ENCODE measurements around the gene NR2F6. TPM values are rescaled to one million over a fixed set of nuclear protein-coding genes. Genes with fewer than 3 reads are reported as not detected.

The NR2F6 gene
- total and polyA plus RNA-seq, 2 experiments from 2014 or later: 64.0 to 209 TPM

GRCh38 chr19:17289489-17289888 is 43.8 kb upstream of the NR2F6 start (continued):
- no peak for TF ChIP-seq CTCF (conservative IDR thresholded peaks at IDR 0.05; ENCODE audit: low read depth in 2 of 2)

- H3K4me1 ChIP-seq (ENCODE audit: insufficient read depth): no peaks in the 10 kb centered on the region
- no peaks in the 10 kb centered on the region for H3K79me2 ChIP-seq (replicated peaks; ENCODE audit: insufficient read depth)
- DNase-seq (ENCODE audit: low spot score) (no peak), ATAC-seq (no peak)
- H3K9me3 Mint-ChIP-seq: no peaks in the 10 kb centered on the region
- peaks cover 17% of the 10 kb centered on the region for H3F3A ChIP-seq (replicated peaks; ENCODE audit: low read depth)
- no peak overlapping the region for H3K4me2 ChIP-seq
- H2AFZ ChIP-seq: no peak overlapping the region
- H3K4me3 Mint-ChIP-seq: no peak overlapping the region
- TF ChIP-seq ZNF331 (CRISPR knock-in tag; IDR thresholded peaks at IDR 0.05; ENCODE audit: low read depth): no peak
- no peak for TF ChIP-seq CREB1 (CRISPR knock-in tag; IDR thresholded peaks at IDR 0.05; ENCODE audit: low read depth)
- H3K27me3 Mint-ChIP-seq (ENCODE audit: insufficient read depth, low read depth, poor library complexity): peaks cover 10% of the 10 kb centered on the region
- H3K36me3 ChIP-seq (ENCODE audit: insufficient read depth): no peaks in the 10 kb centered on the region
- H3K27ac ChIP-seq (ENCODE audit: low read depth): no peak overlapping the region
- no peak overlapping the region for H3K27ac Mint-ChIP-seq
- H4K20me1 ChIP-seq (replicated peaks; ENCODE audit: insufficient read depth): peaks cover 4% of the 10 kb centered on the region; the same call in 1 of the 2 replicates
- no peak overlapping the region for H3K4me3 ChIP-seq
- no peaks in the 10 kb centered on the region for H3K9me2 ChIP-seq (ENCODE audit: insufficient read depth)
- H3K4me1 Mint-ChIP-seq: peaks cover 2% of the 10 kb centered on the region
- peaks cover 6% of the 10 kb centered on the region; the same call in 1 of the 2 replicates for H3K27me3 ChIP-seq (ENCODE audit: insufficient read depth)
- peaks cover 25% of the 10 kb centered on the region for H3K36me3 Mint-ChIP-seq (ENCODE audit: low read depth)
Observed at GRCh38 chr19:17286752-17287151, 41.0 kb upstream of the NR2F6 start.

- Histone ChIP-seq H3K79me2 (replicated peaks; ENCODE audit: insufficient read depth) (no peaks in the 10 kb centered on the region), H3K4me2 (no peak overlapping the region), H3K27ac (ENCODE audit: low read depth) (no peak overlapping the region), H3K9me2 (ENCODE audit: insufficient read depth) (no peaks in the 10 kb centered on the region), H2AFZ (no peak overlapping the region), H4K20me1 (replicated peaks; ENCODE audit: insufficient read depth) (peaks cover 4% of the 10 kb centered on the region; the same call in 1 of the 2 replicates), H3F3A (replicated peaks; ENCODE audit: low read depth) (peaks cover 20% of the 10 kb centered on the region), H3K4me3 (no peak overlapping the region), H3K36me3 (ENCODE audit: insufficient read depth) (no peaks in the 10 kb centered on the region), H3K4me1 (ENCODE audit: insufficient read depth) (no peaks in the 10 kb centered on the region), H3K27me3 (ENCODE audit: insufficient read depth) (peaks cover 6% of the 10 kb centered on the region; the same call in 1 of the 2 replicates)
- peaks cover 2% of the 10 kb centered on the region for H3K4me1 Mint-ChIP-seq
- DNase-seq (ENCODE audit: low spot score) (no peak), ATAC-seq (no peak)
- no peaks in the 10 kb centered on the region for H3K9me3 Mint-ChIP-seq
- peaks cover 25% of the 10 kb centered on the region for H3K36me3 Mint-ChIP-seq (ENCODE audit: low read depth)
- TF ChIP-seq REST (IDR thresholded peaks at IDR 0.05; ENCODE audit: unreplicated experiment) (no peak), EZH2phosphoT487 (IDR thresholded peaks at IDR 0.05; ENCODE audit: unreplicated experiment) (no peak), EZH2 (IDR thresholded peaks at IDR 0.05; ENCODE audit: low read depth, unreplicated experiment) (no peak), CREB1 (CRISPR knock-in tag; IDR thresholded peaks at IDR 0.05; ENCODE audit: low read depth) (no peak), NANOG (IDR thresholded peaks at IDR 0.05; ENCODE audit: borderline replicate concordance) (no peak)
- H3K27ac Mint-ChIP-seq: no peak overlapping the region
- peaks cover 9% of the 10 kb centered on the region for H3K27me3 Mint-ChIP-seq (ENCODE audit: insufficient read depth, low read depth, poor library complexity)
- no peak overlapping the region for H3K4me3 Mint-ChIP-seq
Observed at GRCh38 chr19:17286263-17286662, 40.5 kb upstream of the NR2F6 start.

All from GM23338 (cell line).